HUES48 (cell line): ENCODE data around the gene MCM6.

ENCODE experiments used
- H3K27ac ChIP-seq: one replicate; pipeline ENCODE4 v1.7.0; 2013; ENCODE audit warnings: low read depth, low read length, inconsistent platforms
- H3K27me3 ChIP-seq: 2 replicates; pipeline ENCODE4 v1.6.1; 2013; ENCODE audit warnings: mild to moderate bottlenecking, low read length; ENCODE audit not compliant: control insufficient read depth, insufficient read depth
- H3K36me3 ChIP-seq: 2 replicates; pipeline ENCODE4 v1.6.1; 2013; ENCODE audit warnings: low read length; ENCODE audit not compliant: control insufficient read depth, insufficient read depth
- H3K4me1 ChIP-seq: 2 replicates; pipeline ENCODE4 v1.6.1; 2013; ENCODE audit warnings: mild to moderate bottlenecking, low read length; ENCODE audit not compliant: control insufficient read depth, insufficient read depth
- H3K4me3 ChIP-seq: 2 replicates; pipeline ENCODE4 v1.5.1; 2013; ENCODE audit warnings: mild to moderate bottlenecking, low read depth, low read length
- H3K9ac ChIP-seq: 2 replicates; pipeline ENCODE4 v1.6.1; 2013; ENCODE audit warnings: mild to moderate bottlenecking, low read depth, low read length, moderate library complexity
- H3K9me3 ChIP-seq: 2 replicates; pipeline ENCODE4 v1.6.1; 2013; ENCODE audit warnings: low read length; ENCODE audit not compliant: control insufficient read depth, insufficient read depth

MCM6 gene

DNA sequence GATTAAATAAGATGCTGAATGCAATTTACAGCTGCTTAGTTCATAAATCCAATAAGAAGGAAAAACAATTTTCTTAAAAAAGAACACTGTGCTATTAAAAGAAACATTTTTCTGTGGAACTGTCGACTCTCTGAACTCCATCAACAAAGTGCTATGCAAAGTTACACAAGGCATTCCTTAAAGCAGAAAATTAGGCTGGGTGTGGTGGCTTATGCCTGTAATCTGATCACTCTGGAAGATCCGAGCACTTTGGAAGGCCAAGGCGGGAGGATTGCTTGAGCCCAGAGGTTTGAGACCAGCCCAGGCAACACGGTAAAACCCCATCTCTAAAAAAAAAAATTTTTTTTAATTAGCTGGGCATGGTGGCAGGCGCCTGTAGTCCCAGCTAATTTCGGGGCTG is 13.0 kb downstream of the MCM6 start:
- no peak overlapping the region for H3K4me3 ChIP-seq
- no peaks in the 10 kb centered on the region for H3K9me3 ChIP-seq
- peaks cover 92% of the 10 kb centered on the region for H3K36me3 ChIP-seq
- no peak overlapping the region for H3K9ac ChIP-seq
- H3K27me3 ChIP-seq: no peaks in the 10 kb centered on the region
- no peak overlapping the region for H3K27ac ChIP-seq
- H3K4me1 ChIP-seq: no peaks in the 10 kb centered on the region

DNA sequence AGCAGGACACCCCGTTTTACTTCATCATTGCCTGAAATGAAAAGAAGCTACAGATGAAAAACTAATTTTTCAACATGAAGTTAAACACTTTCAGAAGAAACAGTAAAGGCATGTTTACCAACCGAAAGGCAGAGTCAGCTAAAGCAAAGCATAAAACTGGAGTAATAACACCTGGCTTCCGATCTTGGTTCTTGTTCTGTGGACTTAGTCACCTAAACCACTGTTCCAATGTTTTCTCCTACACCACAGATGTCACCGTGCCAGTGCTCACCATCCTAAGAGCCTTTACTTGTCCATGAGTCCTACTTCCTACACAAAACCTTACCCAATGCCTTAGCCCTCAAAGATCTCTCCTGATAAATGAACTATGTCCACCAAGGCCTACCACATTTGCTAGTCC is 13.5 kb downstream of the MCM6 start:
- Histone ChIP-seq H3K4me1 (no peaks in the 10 kb centered on the region), H3K9ac (no peak overlapping the region), H3K27me3 (no peaks in the 10 kb centered on the region), H3K9me3 (no peaks in the 10 kb centered on the region), H3K36me3 (peaks cover 92% of the 10 kb centered on the region), H3K27ac (no peak overlapping the region), H3K4me3 (no peak overlapping the region)

DNA sequence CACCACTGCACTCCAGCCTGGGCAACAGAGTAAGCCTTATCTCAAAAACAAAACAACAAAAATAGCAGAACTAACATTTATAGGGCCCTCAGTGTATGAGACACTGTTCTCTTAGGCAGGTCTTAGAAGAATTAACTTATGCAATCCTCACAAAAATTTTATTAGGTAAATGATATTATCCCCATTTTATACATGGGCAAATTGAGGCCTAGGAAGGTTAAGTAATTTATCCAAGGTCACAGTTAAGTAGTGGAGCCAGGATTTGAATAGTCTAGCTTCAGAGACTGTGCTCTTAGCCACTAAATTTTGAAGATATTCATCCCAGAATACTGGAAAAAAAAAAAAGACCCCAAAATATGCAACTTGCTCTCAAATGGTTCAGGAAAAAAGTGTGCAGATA is 22.8 kb downstream of the MCM6 start:
- Histone ChIP-seq H3K27me3 (no peaks in the 10 kb centered on the region), H3K9me3 (no peaks in the 10 kb centered on the region), H3K36me3 (peaks cover 94% of the 10 kb centered on the region), H3K4me1 (no peaks in the 10 kb centered on the region), H3K9ac (no peak overlapping the region), H3K4me3 (no peak overlapping the region), H3K27ac (no peak overlapping the region)

- H3K4me3 ChIP-seq: no peak overlapping the region
- H3K9me3 ChIP-seq: no peaks in the 10 kb centered on the region
- H3K4me1 ChIP-seq: no peaks in the 10 kb centered on the region
- no peak overlapping the region for H3K9ac ChIP-seq
- H3K27ac ChIP-seq: no peak overlapping the region
- H3K36me3 ChIP-seq: peaks cover 95% of the 10 kb centered on the region
- no peaks in the 10 kb centered on the region for H3K27me3 ChIP-seq
These were observed 24.4 kb downstream of the MCM6 start for GRCh38 chr2:135851858-135852257.

DNA sequence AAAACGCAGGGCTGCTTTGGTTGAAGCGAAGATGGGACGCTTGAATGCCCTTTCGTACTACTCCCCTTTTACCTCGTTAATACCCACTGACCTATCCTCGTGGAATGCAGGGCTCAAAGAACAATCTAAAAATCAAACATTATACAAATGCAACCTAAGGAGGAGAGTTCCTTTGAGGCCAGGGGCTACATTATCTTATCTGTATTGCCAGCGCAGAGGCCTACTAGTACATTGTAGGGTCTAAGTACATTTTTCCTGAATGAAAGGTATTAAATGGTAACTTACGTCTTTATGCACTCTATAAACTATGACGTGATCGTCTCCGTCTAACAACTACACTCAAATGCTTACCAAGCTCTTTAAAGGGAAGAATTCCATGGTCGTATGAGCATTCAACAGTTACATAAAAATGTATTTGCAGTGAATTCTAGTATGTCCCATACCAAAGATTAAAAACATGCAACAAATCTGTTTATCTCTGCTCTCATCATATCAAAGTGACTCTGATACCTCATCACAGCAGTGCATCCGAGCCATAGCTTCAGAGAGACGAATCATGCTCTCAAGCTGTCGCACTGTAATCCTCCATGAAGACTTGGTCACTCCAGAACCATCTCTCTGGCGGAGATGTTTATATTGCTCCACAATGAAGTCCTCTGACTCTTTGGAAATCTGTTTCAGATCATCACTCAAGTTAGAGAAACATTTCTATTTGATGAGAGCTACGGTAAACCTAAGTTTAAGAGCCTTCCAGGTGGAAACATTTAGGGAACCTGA is 25.2 kb downstream of the MCM6 start:
- Histone ChIP-seq H3K4me1 (no peaks in the 10 kb centered on the region), H3K36me3 (peaks cover 95% of the 10 kb centered on the region), H3K9ac (no peak overlapping the region), H3K27ac (no peak overlapping the region), H3K4me3 (no peak overlapping the region), H3K9me3 (no peaks in the 10 kb centered on the region), H3K27me3 (no peaks in the 10 kb centered on the region)

GRCh38 chr2:135849087-135849486 is 27.2 kb downstream of the MCM6 start:
- Histone ChIP-seq H3K27ac (no peak overlapping the region), H3K36me3 (peaks cover 98% of the 10 kb centered on the region), H3K9me3 (no peaks in the 10 kb centered on the region)

GRCh38 chr2:135845997-135846396 is 30.2 kb downstream of the MCM6 start:
- H3K4me1 ChIP-seq: no peaks in the 10 kb centered on the region
- H3K9me3 ChIP-seq: no peaks in the 10 kb centered on the region
- no peak overlapping the region for H3K4me3 ChIP-seq
- H3K9ac ChIP-seq: no peak overlapping the region
- H3K27me3 ChIP-seq: no peaks in the 10 kb centered on the region
- H3K36me3 ChIP-seq: peaks cover 97% of the 10 kb centered on the region
- H3K27ac ChIP-seq: no peak overlapping the region

More at GRCh38 chr2:135849087-135849486, 27.2 kb downstream of the MCM6 start:
- Histone ChIP-seq H3K4me3 (no peak overlapping the region), H3K27me3 (no peaks in the 10 kb centered on the region), H3K4me1 (no peaks in the 10 kb centered on the region), H3K9ac (no peak overlapping the region)

DNA sequence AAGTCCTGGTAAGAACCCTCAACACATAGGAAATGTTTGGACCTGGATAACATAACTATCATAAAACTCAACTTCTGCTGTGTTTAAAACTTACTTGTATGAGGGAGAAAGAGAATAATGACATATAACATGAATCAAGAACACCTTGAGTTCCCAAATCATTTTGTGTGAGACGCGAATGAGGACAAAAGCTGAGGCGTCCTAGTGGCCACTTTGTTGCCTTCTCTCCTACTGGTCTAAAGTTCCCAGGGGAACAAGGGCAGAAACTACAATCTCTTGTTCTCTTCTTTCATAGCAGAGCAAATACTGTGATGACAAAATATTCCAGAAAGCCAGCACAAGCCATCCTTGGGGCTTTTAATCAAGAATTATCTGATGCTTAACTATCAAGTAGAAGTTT is 31.0 kb downstream of the MCM6 start:
- Histone ChIP-seq H3K27ac (no peak overlapping the region), H3K36me3 (peaks cover 97% of the 10 kb centered on the region), H3K27me3 (no peaks in the 10 kb centered on the region), H3K4me1 (no peaks in the 10 kb centered on the region), H3K4me3 (no peak overlapping the region), H3K9me3 (no peaks in the 10 kb centered on the region), H3K9ac (no peak overlapping the region)

GRCh38 chr2:135844301-135844895 is 31.8 kb downstream of the MCM6 start:
- Histone ChIP-seq H3K27me3 (no peaks in the 10 kb centered on the region), H3K36me3 (peaks cover 97% of the 10 kb centered on the region), H3K4me3 (no peak overlapping the region), H3K9me3 (no peaks in the 10 kb centered on the region), H3K9ac (no peak overlapping the region), H3K27ac (no peak overlapping the region), H3K4me1 (no peaks in the 10 kb centered on the region)

- Histone ChIP-seq H3K27me3 (no peaks in the 10 kb centered on the region), H3K9me3 (no peaks in the 10 kb centered on the region), H3K9ac (no peak overlapping the region), H3K36me3 (peaks cover 91% of the 10 kb centered on the region), H3K27ac (no peak overlapping the region), H3K4me1 (no peaks in the 10 kb centered on the region), H3K4me3 (no peak overlapping the region)
These were observed 32.6 kb downstream of the MCM6 start for GRCh38 chr2:135843671-135844070.

GRCh38 chr2:135840601-135841000 is 35.6 kb downstream of the MCM6 start:
- Histone ChIP-seq H3K27ac (no peak overlapping the region), H3K9ac (no peak overlapping the region), H3K4me1 (no peaks in the 10 kb centered on the region), H3K4me3 (no peak overlapping the region), H3K36me3 (peaks cover 62% of the 10 kb centered on the region), H3K27me3 (no peaks in the 10 kb centered on the region), H3K9me3 (no peaks in the 10 kb centered on the region)
